Body of pancreas (tissue), 4 donors: ENCODE measurements around the gene CLDN7.

ENCODE experiments used
- CTCF ChIP-seq, 7 experiments: fragments of 450-650 bp in 4 of 7; fragments of 200-600 bp in 3 of 7; sonication (generic) in 3 of 7; IDR thresholded peaks; one replicate each; pipeline ENCODE4 v1.5.1; 2016 to 2019; ENCODE audit warnings: antibody characterized with exemption in 7 of 7
- POLR2A ChIP-seq, 3 donors: fragments of 450-650 bp; IDR thresholded peaks; one replicate each; pipeline ENCODE4 v1.6.1; 2016; ENCODE audit warnings: antibody characterized with exemption in 3 of 3, mild to moderate bottlenecking in 2 of 3

- TF ChIP-seq CTCF (IDR thresholded peaks at IDR 0.05) (no peak), POLR2A (IDR thresholded peaks at IDR 0.05) (no peak)
Measured at GRCh38 chr17:7249830-7250229, 12.4 kb downstream of the CLDN7 start.
